Immature natural killer cell (primary cell): ENCODE results near the gene MGLL. TPM values are rescaled to one million over a fixed set of nuclear protein-coding genes. Genes with fewer than 3 reads are reported as not detected.

Experiments used
- DNase-seq, 3 donors: peaks; one replicate each; pipeline ENCODE4 v3.0.0; 2022; ENCODE audit warnings: mixed read lengths in 1 of 3
- H3K27ac Mint-ChIP-seq, 6 donors: one replicate each; pipeline ENCODE4 v1.8.0; 2020; ENCODE audit warnings: mixed read lengths in 6 of 6, mild to moderate bottlenecking in 5 of 6, inconsistent platforms in 4 of 6, moderate library complexity in 3 of 6
- H3K27me3 Mint-ChIP-seq, 3 donors: one replicate each; pipeline ENCODE4 v1.8.0; 2020 to 2021; ENCODE audit warnings: low read depth in 3 of 3, mild to moderate bottlenecking in 3 of 3, mixed read lengths in 3 of 3, moderate library complexity in 3 of 3, inconsistent platforms in 1 of 3
- H3K36me3 Mint-ChIP-seq, 3 donors: one replicate each; pipeline ENCODE4 v1.8.0; 2020; ENCODE audit warnings: mixed read lengths in 3 of 3, inconsistent platforms in 2 of 3, mild to moderate bottlenecking in 2 of 3
- H3K4me1 Mint-ChIP-seq, 2 donors: one replicate each; pipeline ENCODE4 v1.8.0; 2020; ENCODE audit warnings: inconsistent platforms in 2 of 2, mild to moderate bottlenecking in 2 of 2, mixed read lengths in 2 of 2, moderate library complexity in 1 of 2
- H3K4me3 Mint-ChIP-seq, 5 donors: one replicate each; pipeline ENCODE4 v1.8.0; 2020; ENCODE audit warnings: mild to moderate bottlenecking in 5 of 5, mixed read lengths in 5 of 5, inconsistent platforms in 3 of 5, moderate library complexity in 3 of 5
- H3K9me3 Mint-ChIP-seq, 6 donors: one replicate each; pipeline ENCODE4 v1.8.0; 2020; ENCODE audit warnings: mild to moderate bottlenecking in 6 of 6, mixed read lengths in 6 of 6, inconsistent platforms in 4 of 6, moderate library complexity in 3 of 6
- polyA plus RNA-seq, 3 donors: library from polyadenylated mRNA; unstranded; fragments of 300-500 nt; fragmentation: Illumina TruSeq; gene quantifications; one replicate each; pipeline ENCODE4 v1.2.3, GENCODE V29; 2021

The MGLL gene
- polyA plus RNA-seq, 3 donors from 2014 or later: 2.6 to 3.6 (median 2.6) TPM

DNA sequence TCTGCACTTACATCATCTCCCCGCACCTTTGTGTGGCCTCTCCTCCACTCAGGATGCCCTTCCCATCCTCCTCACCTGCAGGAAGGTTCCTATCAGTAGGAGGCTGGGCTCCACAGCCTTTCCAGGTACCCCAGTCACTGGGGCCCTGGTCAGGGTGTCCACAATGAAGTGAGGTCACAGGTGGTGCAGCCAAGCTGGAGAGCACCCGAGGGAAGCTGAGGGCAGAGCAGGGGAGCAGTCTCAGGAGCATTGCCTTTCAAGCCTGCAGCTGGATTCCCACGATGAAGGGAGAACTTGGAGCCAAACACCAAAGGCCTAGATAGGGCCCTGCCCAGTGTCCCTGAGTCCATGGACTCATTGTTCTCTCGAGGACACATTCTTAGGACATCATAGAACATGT is 23.6 kb downstream of the MGLL start:
- no peak overlapping the region for H3K27ac Mint-ChIP-seq
- H3K4me3 Mint-ChIP-seq: no peak overlapping the region
- no peaks in the 10 kb centered on the region for H3K27me3 Mint-ChIP-seq
- H3K36me3 Mint-ChIP-seq: no peaks in the 10 kb centered on the region
- no peak for DNase-seq
- H3K4me1 Mint-ChIP-seq: peaks cover 8 to 17% of the 10 kb centered on the region in 2 donors
- no peaks in the 10 kb centered on the region for H3K9me3 Mint-ChIP-seq

DNA sequence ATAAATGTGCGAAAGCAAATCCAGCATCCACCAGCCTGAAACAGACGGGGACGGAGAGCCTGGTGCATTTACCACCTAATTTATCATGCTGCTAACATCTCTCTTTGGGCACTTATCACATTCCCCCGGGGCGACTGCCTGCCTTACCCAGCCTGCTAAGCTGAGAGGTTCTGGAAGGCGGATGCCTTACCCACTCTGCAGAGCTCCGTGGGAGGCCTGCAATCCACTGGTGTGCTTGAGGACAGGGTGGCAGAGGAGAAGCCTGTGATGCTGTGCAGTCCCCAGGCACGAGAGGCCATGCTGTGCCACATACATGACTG is 25.5 kb downstream of the MGLL start:
- H3K27ac Mint-ChIP-seq: no peak overlapping the region
- H3K4me3 Mint-ChIP-seq: no peak overlapping the region
- H3K27me3 Mint-ChIP-seq: peaks cover 0 to 2% (median 0%) of the 10 kb centered on the region in 3 donors
- no peak for DNase-seq
- H3K36me3 Mint-ChIP-seq: no peaks in the 10 kb centered on the region
- no peaks in the 10 kb centered on the region for H3K9me3 Mint-ChIP-seq
- peaks cover 8 to 17% of the 10 kb centered on the region in 2 donors for H3K4me1 Mint-ChIP-seq

DNA sequence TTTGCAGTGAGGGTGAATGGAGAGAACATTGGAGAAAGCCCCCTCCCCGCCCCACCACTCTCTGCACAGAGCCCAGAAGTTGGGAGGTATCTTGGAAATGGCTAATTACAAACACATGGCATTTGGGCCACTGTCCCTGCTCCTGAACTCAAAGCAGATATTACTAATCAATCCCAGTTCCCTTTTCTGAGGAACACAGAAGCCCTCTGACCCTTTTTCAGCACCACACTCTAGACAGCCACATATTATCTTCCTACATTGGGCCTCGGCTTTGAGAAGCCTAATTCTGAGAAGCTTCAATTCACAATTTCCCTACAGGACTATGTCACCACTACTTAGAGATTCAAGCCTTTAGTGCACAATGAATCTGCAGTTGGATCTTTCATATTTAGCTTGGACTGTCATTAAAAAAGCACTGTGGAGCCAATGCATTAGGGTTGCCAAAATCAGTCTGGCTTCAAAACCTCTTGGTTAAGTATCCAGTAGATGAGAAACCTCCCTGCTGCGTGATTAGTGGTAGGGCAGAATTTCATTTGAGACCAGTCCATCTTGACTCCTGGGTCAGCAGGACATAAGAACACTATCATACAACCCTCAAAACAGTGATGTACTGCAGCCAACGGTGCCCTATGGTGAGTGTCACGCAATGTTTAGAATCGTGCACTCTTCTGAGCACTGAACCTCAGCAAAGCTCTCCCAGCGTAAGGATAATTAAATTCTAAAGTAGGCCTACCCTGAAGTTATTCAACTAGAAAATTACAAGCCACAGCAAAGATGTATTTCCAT is 26.1 kb downstream of the MGLL start:
- no peaks in the 10 kb centered on the region for H3K9me3 Mint-ChIP-seq
- H3K27me3 Mint-ChIP-seq: peaks cover 0 to 3% (median 0%) of the 10 kb centered on the region in 3 donors
- no peak overlapping the region for H3K4me3 Mint-ChIP-seq
- no peak overlapping the region for H3K27ac Mint-ChIP-seq
- DNase-seq: no peak
- H3K36me3 Mint-ChIP-seq: no peaks in the 10 kb centered on the region
- peaks cover 8 to 19% of the 10 kb centered on the region in 2 donors for H3K4me1 Mint-ChIP-seq

DNA sequence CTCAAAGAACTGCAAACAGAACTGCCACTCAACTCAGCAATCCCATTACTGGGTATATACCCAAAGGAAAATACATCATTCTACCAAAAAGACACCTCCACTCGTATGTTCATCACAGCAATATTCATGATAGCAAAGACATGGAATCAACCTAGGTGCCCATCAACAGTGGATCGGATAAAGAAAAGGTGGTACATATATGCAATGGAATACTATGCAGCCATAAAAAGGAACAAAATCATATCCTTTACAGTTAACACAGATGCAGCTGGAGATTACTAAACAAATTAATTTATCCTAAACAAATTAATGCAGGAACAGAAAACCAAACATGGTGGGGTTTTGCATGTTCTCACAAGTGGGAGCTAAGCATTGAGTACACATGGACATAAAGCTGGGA is 27.3 kb downstream of the MGLL start:
- Mint-ChIP-seq H3K27ac (no peak overlapping the region), H3K4me1 (peaks cover under 1 to 12% of the 10 kb centered on the region in 2 donors), H3K9me3 (no peaks in the 10 kb centered on the region), H3K27me3 (peaks cover 0 to 4% (median 0%) of the 10 kb centered on the region in 3 donors), H3K36me3 (no peaks in the 10 kb centered on the region), H3K4me3 (no peak overlapping the region)
- no peak for DNase-seq

DNA sequence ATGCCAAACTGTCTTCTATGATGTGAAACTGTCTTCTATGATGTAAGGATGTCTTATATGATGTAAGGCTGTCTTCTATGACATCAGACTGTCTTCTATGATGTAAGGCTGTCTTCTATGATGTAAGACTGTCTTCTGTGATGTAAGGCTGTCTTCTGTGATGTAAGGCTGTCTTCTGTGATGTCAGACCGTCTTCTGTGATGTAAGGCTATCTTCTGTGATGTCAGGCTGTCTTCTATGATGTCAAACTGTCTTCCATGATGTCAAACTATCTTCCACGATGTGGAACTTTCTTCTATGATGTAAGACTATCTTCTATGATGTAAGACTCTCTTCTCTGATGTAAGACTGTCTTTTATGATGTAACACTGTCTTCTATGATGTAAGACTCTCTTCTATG is 27.9 kb downstream of the MGLL start:
- no peaks in the 10 kb centered on the region for H3K36me3 Mint-ChIP-seq
- peaks cover 0 to 4% (median 0%) of the 10 kb centered on the region in 3 donors for H3K27me3 Mint-ChIP-seq
- no peak for DNase-seq
- H3K9me3 Mint-ChIP-seq: no peaks in the 10 kb centered on the region
- no peak overlapping the region for H3K27ac Mint-ChIP-seq
- H3K4me3 Mint-ChIP-seq: no peak overlapping the region
- H3K4me1 Mint-ChIP-seq: peaks cover 0 to 7% of the 10 kb centered on the region in 2 donors

DNA sequence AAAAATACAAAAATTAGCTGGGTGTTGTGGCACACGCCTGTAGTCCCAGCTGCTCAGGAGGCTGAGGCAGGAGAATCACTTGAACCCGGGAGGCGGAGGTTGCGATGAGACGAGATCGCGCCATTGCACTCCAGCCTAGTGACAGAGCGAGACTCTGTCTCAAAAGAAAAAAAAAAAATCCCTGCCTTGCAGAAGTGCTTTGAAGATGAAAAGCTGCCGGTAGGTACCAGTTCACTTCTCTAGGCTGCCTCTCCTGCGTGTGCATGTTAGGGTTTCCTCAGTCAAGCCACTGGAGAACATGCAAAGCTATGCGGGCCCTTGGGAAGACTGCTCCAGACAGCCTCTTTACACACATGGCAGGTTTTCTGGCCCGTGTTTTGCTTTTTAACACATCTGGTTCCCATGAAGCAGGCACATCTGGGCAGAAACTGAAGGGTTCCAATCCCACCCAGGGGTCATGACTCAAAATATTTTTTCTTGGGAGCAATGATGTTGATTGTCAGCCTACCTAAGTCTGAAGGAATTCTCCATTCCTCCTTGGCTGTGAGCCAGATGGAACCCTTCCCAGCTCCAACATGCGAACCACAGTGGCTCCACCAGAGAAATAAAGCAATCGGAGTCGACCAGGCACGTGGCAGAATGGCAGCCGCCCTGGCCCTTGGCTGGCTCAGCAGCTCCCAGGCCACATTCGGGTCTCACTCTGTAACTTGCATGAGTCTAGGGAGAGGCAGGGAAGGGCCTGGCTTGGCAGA is 29.6 kb downstream of the MGLL start:
- H3K4me1 Mint-ChIP-seq: peaks cover 0 to 6% of the 10 kb centered on the region in 2 donors
- peaks cover 1 to 6% (median 2%) of the 10 kb centered on the region in 3 donors for H3K27me3 Mint-ChIP-seq
- H3K36me3 Mint-ChIP-seq: no peaks in the 10 kb centered on the region
- H3K9me3 Mint-ChIP-seq: peaks cover 0 to 2% (median 0%) of the 10 kb centered on the region in 6 donors
- H3K27ac Mint-ChIP-seq: no peak overlapping the region
- DNase-seq: no peak
- no peak overlapping the region for H3K4me3 Mint-ChIP-seq

DNA sequence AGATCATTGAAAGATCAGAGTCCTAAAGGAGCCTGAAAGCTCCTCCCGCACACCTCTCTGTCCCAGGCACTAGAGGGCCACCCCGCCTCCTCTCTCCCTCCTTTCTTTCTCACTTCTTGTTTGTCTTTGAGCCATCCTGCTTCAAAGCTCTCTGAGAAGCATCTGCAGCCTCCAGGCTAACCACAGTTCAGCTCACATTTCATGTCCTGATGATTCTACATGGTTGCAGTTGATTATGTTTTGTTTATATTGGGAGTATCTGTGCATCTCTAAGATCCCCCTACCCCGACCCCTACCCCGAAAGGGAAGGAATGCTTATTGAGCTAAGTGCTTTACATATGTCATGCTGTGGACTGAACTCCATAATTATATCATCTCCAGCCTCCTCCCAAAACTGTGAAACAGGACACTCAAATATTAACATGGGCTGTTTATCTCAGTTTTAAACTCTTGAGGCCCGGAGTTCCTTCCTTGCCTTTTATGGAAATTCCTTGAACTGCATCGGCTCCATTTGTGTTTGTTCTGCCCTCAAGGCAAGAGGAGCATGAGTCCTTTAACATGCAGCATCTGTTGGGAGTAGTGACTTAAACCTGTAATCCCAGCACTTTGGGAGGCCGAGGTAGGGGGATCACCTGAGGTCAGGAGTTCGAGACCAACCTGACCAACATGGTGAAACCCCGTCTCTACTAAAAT is 30.9 kb downstream of the MGLL start:
- Mint-ChIP-seq H3K27ac (no peak overlapping the region), H3K4me3 (no peak overlapping the region), H3K9me3 (peaks cover 0 to 2% (median 0%) of the 10 kb centered on the region in 6 donors), H3K4me1 (peaks cover 0 to 6% of the 10 kb centered on the region in 2 donors), H3K36me3 (no peaks in the 10 kb centered on the region), H3K27me3 (peaks cover 1 to 6% (median 2%) of the 10 kb centered on the region in 3 donors)
- no peak for DNase-seq

DNA sequence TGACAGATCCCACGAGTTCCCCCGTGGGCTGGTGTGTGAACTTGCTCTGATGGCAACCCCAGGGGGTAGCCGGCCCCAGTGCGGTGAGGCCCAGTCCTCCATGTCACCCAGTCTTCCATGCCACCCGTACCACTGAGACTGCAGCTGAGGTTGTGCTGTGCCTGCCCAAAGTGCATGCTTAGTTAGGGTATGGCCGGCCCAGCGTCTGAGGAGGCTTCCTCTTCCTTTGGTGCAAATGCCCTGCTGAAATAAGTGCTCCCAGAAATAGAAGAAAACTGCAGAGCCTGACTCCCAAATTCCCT is 31.5 kb downstream of the MGLL start:
- Mint-ChIP-seq H3K27me3 (peaks cover 1 to 6% (median 4%) of the 10 kb centered on the region in 3 donors), H3K4me3 (no peak overlapping the region), H3K36me3 (no peaks in the 10 kb centered on the region), H3K4me1 (peaks cover 0 to 6% of the 10 kb centered on the region in 2 donors), H3K27ac (no peak overlapping the region), H3K9me3 (peaks cover 0 to 2% (median 0%) of the 10 kb centered on the region in 6 donors)
- no peak for DNase-seq

DNA sequence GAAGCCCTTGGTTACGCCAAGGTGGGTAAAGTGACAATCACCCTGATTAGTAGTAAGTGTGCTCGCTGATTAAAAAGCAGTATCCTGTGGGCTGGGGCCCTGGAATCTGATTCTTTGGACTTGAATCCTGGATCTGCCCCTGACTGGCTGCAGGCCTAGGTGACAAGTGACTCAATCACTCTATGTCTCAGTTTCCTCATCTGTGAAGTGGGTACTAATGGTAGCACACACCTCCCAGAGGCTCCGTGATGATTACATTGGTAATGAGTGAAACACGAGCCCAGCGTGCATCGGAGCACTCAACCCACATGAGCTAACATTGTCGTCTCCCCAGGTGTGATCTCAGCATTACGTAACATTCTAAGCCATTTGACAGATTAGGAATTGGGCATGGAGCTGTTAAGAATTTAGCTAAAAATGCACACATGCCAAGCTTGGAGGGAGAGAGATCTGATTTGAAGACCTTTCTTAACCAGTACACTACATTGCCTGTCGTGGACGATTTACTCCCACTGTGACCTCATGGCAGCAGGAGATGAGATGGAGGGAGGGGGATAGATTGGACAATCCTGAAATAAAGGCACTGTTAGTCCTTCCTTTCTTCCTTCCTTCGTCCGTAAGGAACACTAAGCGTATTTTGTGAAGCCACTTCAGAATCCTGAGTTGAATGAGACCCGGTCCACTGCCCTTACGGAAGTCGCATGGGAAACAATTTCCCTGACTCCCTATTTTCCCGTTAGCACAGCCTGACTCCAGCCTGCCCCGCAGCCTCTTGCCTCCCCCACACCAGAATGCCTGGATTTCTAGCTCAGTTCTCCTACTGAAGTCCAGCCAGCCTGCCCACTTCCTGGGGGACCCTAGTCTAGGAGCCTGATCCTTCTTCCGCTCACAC is 32.1 kb downstream of the MGLL start:
- H3K4me3 Mint-ChIP-seq: no peak overlapping the region
- DNase-seq: no peak
- H3K36me3 Mint-ChIP-seq: no peaks in the 10 kb centered on the region
- H3K4me1 Mint-ChIP-seq: peaks cover 0 to 6% of the 10 kb centered on the region in 2 donors
- H3K9me3 Mint-ChIP-seq: peaks cover 0 to 2% (median 0%) of the 10 kb centered on the region in 6 donors
- no peak overlapping the region for H3K27ac Mint-ChIP-seq
- peaks cover 1 to 6% (median 4%) of the 10 kb centered on the region in 3 donors for H3K27me3 Mint-ChIP-seq

DNA sequence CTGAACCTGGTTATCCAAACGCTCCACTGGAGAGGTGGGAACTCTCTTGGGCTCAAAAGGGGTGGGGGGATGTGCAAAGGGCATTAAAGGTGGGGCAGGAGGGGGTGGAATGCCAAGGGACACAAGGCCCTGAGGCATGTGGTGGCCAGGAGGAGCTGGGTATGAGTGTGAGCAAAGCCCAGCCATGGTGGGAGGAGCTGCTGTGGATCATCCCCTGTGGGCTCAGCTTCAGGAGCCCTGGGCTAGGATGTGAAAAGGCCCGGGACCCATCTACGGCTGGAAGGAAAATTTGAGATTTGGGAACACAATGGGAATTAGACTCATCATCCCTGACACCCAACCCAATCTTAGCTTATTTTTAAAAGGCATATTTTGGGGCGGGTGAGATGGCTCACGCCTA is 33.3 kb downstream of the MGLL start:
- Mint-ChIP-seq H3K4me3 (no peak overlapping the region), H3K9me3 (peaks cover 0 to 2% (median 0%) of the 10 kb centered on the region in 6 donors), H3K4me1 (peaks cover 0 to 6% of the 10 kb centered on the region in 2 donors), H3K36me3 (no peaks in the 10 kb centered on the region), H3K27ac (no peak overlapping the region), H3K27me3 (peaks cover 1 to 7% (median 6%) of the 10 kb centered on the region in 3 donors)
- DNase-seq: no peak

DNA sequence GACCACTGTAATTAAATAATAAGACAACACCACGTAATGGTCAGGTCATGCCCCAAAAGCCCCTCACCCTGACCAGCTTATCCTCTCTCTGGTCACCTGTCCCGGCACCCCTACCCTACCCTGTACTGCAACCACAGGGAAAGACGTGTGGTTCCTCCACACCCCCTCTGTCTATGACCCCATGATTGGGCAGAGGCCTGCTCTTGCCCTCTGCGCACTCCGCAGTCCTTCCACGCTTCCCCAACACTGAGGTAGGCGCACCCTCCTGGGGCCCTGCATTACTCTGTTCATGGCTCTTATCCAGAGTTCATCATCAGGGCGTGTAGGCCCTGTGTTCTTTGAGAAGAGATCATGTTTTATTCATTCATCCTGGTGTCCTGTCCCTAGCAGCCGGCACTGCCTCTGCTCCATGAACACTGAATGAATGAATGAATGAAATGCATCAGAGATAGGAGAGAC is 33.8 kb downstream of the MGLL start:
- H3K4me1 Mint-ChIP-seq: peaks cover 0 to 6% of the 10 kb centered on the region in 2 donors
- DNase-seq: no peak
- H3K4me3 Mint-ChIP-seq: no peak overlapping the region
- no peak overlapping the region for H3K27ac Mint-ChIP-seq
- H3K9me3 Mint-ChIP-seq: peaks cover 0 to 2% (median 0%) of the 10 kb centered on the region in 6 donors
- H3K27me3 Mint-ChIP-seq: peaks cover 1 to 8% (median 6%) of the 10 kb centered on the region in 3 donors
- H3K36me3 Mint-ChIP-seq: no peaks in the 10 kb centered on the region

DNA sequence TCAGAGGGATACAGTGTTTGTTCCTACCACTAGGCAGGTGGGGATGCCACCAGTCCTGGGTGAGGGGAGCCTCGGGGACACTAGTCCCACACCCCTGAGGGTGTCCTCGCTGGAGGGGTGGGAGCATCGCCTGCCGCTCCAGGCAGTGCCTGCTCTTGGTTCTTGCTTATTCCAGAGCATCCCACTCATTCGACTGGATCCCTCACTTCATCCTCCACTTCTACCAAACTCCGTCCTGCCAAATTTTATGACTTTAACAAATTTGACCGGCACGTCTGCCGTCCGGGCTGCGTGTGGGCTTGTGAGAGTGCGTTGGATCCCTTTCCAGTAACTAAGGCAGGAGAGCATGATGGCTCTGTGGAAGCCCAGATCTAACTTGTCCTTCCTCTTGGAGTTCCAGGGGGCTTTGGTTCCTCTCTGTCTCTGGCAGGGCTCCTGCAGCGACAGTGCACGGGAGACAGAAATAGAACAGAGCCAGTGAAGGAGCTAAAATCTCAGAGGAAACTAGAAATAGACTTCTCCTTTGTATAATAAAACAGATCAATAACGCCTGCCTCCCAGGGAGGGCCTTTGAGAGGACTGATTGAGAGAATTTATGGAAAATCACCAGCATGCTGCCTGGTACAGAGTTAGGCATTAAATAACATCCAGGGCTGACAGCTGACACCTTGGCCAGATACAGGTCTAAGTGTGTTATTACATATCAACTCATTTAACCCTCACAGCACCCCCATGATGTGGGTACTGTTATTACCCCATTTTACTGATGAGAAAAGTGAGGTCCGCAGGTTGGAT is 34.5 kb downstream of the MGLL start:
- Mint-ChIP-seq H3K27me3 (peaks cover 1 to 8% (median 4%) of the 10 kb centered on the region in 3 donors), H3K27ac (no peak overlapping the region), H3K36me3 (no peaks in the 10 kb centered on the region), H3K4me3 (no peak overlapping the region), H3K9me3 (peaks cover 0 to 2% (median 0%) of the 10 kb centered on the region in 6 donors), H3K4me1 (peaks cover 0 to 6% of the 10 kb centered on the region in 2 donors)
- no peak for DNase-seq
